CD4-positive, alpha-beta T cell (primary cell): Measurements from ENCODE around the gene FNDC3B. TPM values are rescaled to one million over a fixed set of nuclear protein-coding genes. Genes with fewer than 3 reads are reported as not detected.

Experiments used
- ATAC-seq: fragments of 200-7000 bp; cut with Tn5 transposase; one replicate; pipeline ENCODE4 v1.10.0; 2022; ENCODE audit warnings: mild to moderate bottlenecking; ENCODE audit not compliant: poor library complexity
- CTCF ChIA-PET: fragments of 350-600 bp; sonication (Branson Sonifier 250); formaldehyde crosslinking; loops from one replicate; lab custom pipeline; 2021; ENCODE audit warnings: antibody characterized with exemption, inconsistent platforms; lab: Charles Lee
- POLR2A ChIA-PET: fragments of 350-600 bp; sonication (Branson Sonifier 250); formaldehyde crosslinking; loops from one replicate; lab custom pipeline; 2021; ENCODE audit warnings: antibody characterized with exemption, inconsistent platforms; lab: Charles Lee
- DNase-seq, 14 experiments: peaks; one replicate each; pipeline ENCODE4 v3.0.0-alpha.2; 2013 to 2020; ENCODE audit warnings: mixed read lengths in 2 of 14
- H3K27ac ChIP-seq, 2 donors: one replicate each; pipeline versions ENCODE4 v1.5.1 to v1.7.0; 2013; ENCODE audit warnings: low read length in 2 of 2, low read depth in 1 of 2, mild to moderate bottlenecking in 1 of 2
- H3K27me3 ChIP-seq, 2 experiments: 1 replicate in 1 of 2; 2 replicates in 1 of 2; pipeline versions ENCODE4 v1.6.1 to v1.7.0; 2013; ENCODE audit warnings: low read length in 2 of 2, control low read depth in 1 of 2, mild to moderate bottlenecking in 1 of 2, moderate library complexity in 1 of 2; ENCODE audit not compliant: insufficient read depth in 2 of 2, control insufficient read depth in 1 of 2
- H3K36me3 ChIP-seq: one replicate; pipeline ENCODE4 v1.6.1; 2013; ENCODE audit warnings: low read length, control low read depth; ENCODE audit not compliant: insufficient read depth
- H3K4me1 ChIP-seq: one replicate; pipeline ENCODE4 v1.6.1; 2013; ENCODE audit warnings: low read length, control low read depth; ENCODE audit not compliant: insufficient read depth
- H3K4me3 ChIP-seq: one replicate; pipeline ENCODE4 v1.5.1; 2013; ENCODE audit warnings: mild to moderate bottlenecking, low read length, moderate library complexity
- H3K9me3 ChIP-seq, 2 experiments: 1 replicate in 1 of 2; 2 replicates in 1 of 2; pipeline versions ENCODE4 v1.6.1 to v1.7.0; 2013; ENCODE audit warnings: low read length in 2 of 2, mild to moderate bottlenecking in 2 of 2, control low read depth in 1 of 2, moderate library complexity in 1 of 2; ENCODE audit not compliant: control insufficient read depth in 1 of 2, insufficient read depth in 1 of 2
- H3K27ac Mint-ChIP-seq: one replicate; pipeline ENCODE4 v1.8.0; 2020; ENCODE audit warnings: mixed read lengths
- H3K27me3 Mint-ChIP-seq: one replicate; pipeline ENCODE4 v1.8.0; 2021; ENCODE audit warnings: mixed read lengths
- H3K36me3 Mint-ChIP-seq: one replicate; pipeline ENCODE4 v1.8.0; 2021; ENCODE audit warnings: low read depth, mixed read lengths
- H3K4me1 Mint-ChIP-seq: one replicate; pipeline ENCODE4 v1.8.0; 2021; ENCODE audit warnings: low read depth, mixed read lengths
- H3K4me3 Mint-ChIP-seq: one replicate; pipeline ENCODE4 v1.8.0; 2020; ENCODE audit warnings: mild to moderate bottlenecking, mixed read lengths
- H3K9me3 Mint-ChIP-seq: one replicate; pipeline ENCODE4 v1.8.0; 2020; ENCODE audit warnings: mixed read lengths
- intact Hi-C, 2 experiments: fragments of 100-400 bp; cut with DNase I in 1 of 2; cut with micrococcal nuclease in 1 of 2; formaldehyde crosslinking; loops; one replicate each; pipeline versions ENCODE4 v1.15.1 to v1.9.0; 2023 to 2025; cut with DNase I, micrococcal nuclease
- total RNA-seq, 174 experiments: library from RNA in 2 of 174; stranded (reverse) in 2 of 174; gene quantifications; one replicate each; pipeline ENCODE4 v1.2.3 and lab custom pipeline; 2021 to 2026
- TF ChIP-seq, protein P1 (sequence below): fragments of 200-600 bp; IDR thresholded peaks from one replicate; pipeline ENCODE4 v1.8.0; 2022; ENCODE audit warnings: antibody characterized with exemption, mild to moderate bottlenecking

The FNDC3B gene
- total RNA-seq, 2 experiments from 2014 or later = 26.1 to 28.7 TPM

DNA sequence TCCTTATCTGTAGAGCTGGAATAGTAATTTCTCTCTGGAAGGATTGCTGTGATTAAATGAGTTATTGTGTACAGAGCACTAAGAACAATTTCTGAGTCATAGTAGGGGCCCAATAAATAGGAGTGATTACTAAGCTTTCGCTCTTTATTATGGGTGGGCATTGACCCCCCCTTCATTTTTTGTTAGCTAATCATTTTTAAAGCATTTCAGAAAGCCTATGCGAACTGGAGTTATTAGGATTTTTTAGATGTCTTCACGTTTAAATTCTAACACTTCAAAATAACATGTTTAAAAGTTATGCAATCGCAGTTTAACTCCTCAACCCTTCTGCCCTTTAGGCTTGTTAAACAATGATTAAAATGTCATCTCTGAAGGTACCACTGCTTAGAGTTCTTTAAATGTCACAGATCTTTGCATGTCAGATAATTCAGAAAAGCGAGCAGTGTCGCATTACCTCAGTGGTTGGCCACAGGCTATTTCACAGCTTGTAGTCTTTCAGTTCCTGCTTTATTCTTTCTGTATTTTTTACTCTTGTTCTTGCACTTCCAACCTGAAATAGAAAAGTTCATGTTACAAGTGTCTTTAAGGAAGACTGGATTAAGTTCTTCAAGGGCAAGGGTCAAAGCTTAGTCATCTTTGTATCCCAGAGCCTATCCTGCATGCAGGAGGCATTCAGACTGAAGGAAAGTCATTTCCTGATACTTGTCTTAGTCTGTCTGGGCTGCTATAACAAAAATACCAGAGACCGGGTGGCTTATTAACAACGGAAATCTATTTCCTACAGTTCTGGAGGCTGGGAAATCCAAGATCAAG is 102.9 kb downstream of the FNDC3B start:
- no peaks in the 10 kb centered on the region for H3K36me3 ChIP-seq
- ATAC-seq (no peak), DNase-seq (no peak)
- peak overlapping the region; percentile 3 for H3K4me3 Mint-ChIP-seq
- H3K9me3 Mint-ChIP-seq = no peaks in the 10 kb centered on the region
- intact Hi-C loops = no loop called here
- peaks cover 45% of the 10 kb centered on the region for H3K4me1 Mint-ChIP-seq
- POLR2A ChIA-PET = interaction anchor here (0.9 to 1.8 kb wide), 2 partner anchors 8 to 22 kb away, joined by 3 to 4 read pairs; no protein-coding TSS in a partner anchor
- H3K4me3 ChIP-seq = no peak overlapping the region
- CTCF ChIA-PET = no interaction called here
- H3K27me3 Mint-ChIP-seq = no peaks in the 10 kb centered on the region
- no peaks in the 10 kb centered on the region for H3K9me3 ChIP-seq
- H3K36me3 Mint-ChIP-seq = no peaks in the 10 kb centered on the region
- no peaks in the 10 kb centered on the region for H3K27me3 ChIP-seq
- no peak overlapping the region for H3K27ac Mint-ChIP-seq
- TF ChIP-seq, protein P1, sequence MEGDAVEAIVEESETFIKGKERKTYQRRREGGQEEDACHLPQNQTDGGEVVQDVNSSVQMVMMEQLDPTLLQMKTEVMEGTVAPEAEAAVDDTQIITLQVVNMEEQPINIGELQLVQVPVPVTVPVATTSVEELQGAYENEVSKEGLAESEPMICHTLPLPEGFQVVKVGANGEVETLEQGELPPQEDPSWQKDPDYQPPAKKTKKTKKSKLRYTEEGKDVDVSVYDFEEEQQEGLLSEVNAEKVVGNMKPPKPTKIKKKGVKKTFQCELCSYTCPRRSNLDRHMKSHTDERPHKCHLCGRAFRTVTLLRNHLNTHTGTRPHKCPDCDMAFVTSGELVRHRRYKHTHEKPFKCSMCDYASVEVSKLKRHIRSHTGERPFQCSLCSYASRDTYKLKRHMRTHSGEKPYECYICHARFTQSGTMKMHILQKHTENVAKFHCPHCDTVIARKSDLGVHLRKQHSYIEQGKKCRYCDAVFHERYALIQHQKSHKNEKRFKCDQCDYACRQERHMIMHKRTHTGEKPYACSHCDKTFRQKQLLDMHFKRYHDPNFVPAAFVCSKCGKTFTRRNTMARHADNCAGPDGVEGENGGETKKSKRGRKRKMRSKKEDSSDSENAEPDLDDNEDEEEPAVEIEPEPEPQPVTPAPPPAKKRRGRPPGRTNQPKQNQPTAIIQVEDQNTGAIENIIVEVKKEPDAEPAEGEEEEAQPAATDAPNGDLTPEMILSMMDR = no peak
- peaks cover 13% of the 10 kb centered on the region for H3K4me1 ChIP-seq
- H3K27ac ChIP-seq = no peak overlapping the region

DNA sequence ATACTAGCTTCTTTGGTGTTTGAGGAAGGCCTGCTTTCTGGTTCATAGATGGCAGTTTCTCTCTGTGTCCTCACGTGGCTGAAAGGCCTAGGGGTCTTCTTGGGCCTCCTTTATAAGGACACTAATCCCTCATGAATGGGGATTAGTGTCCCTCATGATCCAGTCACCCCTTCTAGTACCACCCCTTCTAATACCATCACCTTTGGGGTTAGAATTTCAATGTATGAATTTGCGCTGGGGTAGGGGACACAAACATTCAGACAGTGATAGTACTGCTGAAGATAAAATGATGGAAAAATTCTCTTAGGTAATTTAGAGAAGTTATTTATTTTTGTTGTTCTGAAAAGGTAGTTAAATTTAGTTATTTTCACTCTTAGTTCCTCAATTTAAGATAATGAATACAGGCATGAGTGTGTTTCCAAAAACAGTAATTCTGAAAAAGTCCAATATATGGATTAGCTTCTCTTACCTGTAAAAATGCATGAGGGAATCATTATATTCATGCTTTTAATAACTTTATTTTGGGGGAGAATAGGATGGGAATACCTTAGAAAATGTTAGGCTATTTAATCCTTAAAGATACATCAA is 103.6 kb downstream of the FNDC3B start:
- Histone ChIP-seq H3K4me1 (peaks cover 10% of the 10 kb centered on the region), H3K27me3 (no peaks in the 10 kb centered on the region), H3K4me3 (no peak overlapping the region), H3K9me3 (no peaks in the 10 kb centered on the region), H3K36me3 (no peaks in the 10 kb centered on the region), H3K27ac (no peak overlapping the region)
- POLR2A ChIA-PET = interaction anchor here (1.8 kb wide), 1 partner anchor 9 kb away, joined by 4 read pairs; no protein-coding TSS in a partner anchor
- no peaks in the 10 kb centered on the region for H3K9me3 Mint-ChIP-seq
- no peak overlapping the region for H3K4me3 Mint-ChIP-seq
- no peak overlapping the region for H3K27ac Mint-ChIP-seq
- no peaks in the 10 kb centered on the region for H3K27me3 Mint-ChIP-seq
- DNase-seq = no peak
- CTCF ChIA-PET = no interaction called here
- TF ChIP-seq, protein P1 = no peak
- no peaks in the 10 kb centered on the region for H3K36me3 Mint-ChIP-seq
- intact Hi-C loops = no loop called here
- ATAC-seq = no peak
- H3K4me1 Mint-ChIP-seq = peaks cover 41% of the 10 kb centered on the region

DNA sequence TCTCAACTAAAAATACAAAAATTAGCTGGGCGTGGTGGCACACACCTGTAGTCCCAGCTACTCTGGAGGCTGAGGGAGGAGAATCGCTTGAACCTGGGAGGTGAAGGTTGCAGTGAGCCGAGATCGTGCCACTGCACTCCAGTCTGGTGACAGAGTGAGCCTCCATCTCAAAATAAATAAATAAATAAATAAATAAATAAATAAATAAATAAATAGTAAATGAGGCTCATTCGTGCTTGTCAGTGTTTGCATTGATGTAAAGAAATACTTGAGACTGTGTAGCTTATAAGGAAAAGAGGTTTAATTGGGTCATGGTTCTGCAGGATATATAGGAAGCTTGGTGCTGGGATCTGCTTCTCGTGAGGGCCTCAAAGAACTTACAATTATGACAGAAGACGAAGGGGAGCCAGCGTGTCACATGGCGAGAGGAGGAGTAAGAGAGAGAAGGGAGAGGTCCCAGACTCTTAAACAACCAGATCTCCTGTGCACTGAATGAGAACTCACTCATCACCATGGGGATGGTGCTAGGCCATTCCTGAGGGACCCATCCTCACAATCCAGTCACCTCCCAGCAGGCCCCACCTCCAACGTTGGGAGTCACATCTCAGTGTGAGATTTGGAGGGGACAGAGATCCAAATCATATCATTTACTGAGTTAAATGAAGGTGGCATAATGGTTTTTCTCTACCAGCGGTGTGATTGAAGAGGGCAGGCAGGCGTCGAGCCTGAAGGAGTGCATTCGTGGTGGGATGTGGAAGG is 104.5 kb downstream of the FNDC3B start:
- peaks cover 42% of the 10 kb centered on the region for H3K4me1 Mint-ChIP-seq
- H3K27ac ChIP-seq = no peak overlapping the region
- intact Hi-C loops = no loop called here

More for the DNA sequence above, 104.5 kb downstream of the FNDC3B start:
- peaks cover 6% of the 10 kb centered on the region for H3K4me1 ChIP-seq
- Mint-ChIP-seq H3K4me3 (no peak overlapping the region), H3K27ac (no peak overlapping the region), H3K36me3 (no peaks in the 10 kb centered on the region), H3K9me3 (no peaks in the 10 kb centered on the region), H3K27me3 (no peaks in the 10 kb centered on the region)
- ATAC-seq (no peak), DNase-seq (no peak)
- no peaks in the 10 kb centered on the region for H3K27me3 ChIP-seq
- H3K4me3 ChIP-seq = no peak overlapping the region
- TF ChIP-seq, protein P1 = no peak
- ChIA-PET POLR2A (no interaction called here), CTCF (no interaction called here)
- no peaks in the 10 kb centered on the region for H3K9me3 ChIP-seq
- no peaks in the 10 kb centered on the region for H3K36me3 ChIP-seq
